GM18517 (cell line): ENCODE results near the gene ANO1.

ENCODE experiments used
- ATAC-seq: cut with Tn5 transposase; IDR thresholded peaks from one replicate; pipeline ENCODE4 v1.9.1; 2021; ENCODE audit warnings: mild to moderate bottlenecking, moderate library complexity; ENCODE audit not compliant: unreplicated experiment

The ANO1 gene

DNA sequence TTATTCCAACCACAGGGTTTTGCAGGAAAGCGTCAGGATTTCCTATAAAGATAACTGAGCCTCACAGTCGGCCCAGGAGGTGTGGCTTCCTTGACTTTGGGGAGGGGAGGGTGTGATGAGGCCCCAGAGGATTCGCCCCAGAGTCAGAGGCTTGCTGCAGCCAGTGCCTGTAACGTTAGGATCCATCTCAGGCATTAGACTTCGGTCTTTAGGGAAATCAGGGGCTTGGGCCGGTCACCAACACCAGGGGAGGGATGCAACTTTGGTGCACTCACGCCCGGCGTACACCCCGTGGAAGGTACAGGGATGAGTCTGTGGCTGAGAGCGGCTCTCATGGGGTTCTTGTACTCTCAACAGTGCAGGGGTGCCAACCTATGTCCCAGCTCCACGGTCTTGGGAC, 5.7 kb upstream of the ANO1 start:
- no peak for ATAC-seq

DNA sequence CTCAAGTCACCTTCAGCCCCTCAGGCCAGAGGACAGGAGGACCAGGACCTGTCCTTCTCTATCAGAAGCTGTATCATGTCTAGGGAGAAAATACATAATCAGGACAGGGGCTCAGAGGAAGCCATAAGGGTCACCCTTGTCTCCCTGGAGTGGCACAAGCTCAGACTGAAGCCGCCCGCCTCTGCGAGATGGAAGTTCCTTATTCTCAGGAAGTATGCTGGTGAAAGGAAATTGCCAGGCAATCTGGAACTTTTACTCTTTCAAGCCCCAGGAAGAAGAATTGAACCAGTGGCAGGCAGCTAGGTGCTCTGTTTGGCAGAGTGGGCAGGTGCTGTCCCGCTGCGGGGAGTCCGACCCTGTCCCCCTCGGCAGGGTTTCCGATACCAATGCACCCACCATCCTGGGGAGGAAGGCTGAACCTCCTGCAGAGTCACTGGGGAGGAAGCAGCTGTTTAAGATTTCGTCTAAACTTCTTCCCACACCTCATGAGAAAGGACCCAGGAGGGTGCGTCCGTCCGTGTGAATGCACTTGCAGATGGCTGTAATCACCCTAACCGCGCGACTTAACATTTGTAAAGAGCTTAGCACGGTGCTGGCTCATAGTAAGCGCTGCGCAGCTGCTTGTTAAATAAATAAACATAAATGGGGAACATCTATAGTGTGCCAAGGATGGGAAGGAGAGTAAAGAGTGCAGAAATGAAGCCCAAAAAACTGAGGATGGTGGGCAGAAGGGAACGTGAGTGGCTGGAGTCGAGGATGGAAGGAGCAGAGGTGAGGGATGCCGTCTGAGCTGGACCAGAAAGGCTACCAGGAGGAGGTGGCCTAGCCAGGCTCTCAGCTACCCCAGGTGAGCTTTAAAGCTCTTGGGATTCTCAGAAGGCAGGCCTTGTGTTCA, 5.0 kb upstream of the ANO1 start:
- no peak for ATAC-seq

DNA sequence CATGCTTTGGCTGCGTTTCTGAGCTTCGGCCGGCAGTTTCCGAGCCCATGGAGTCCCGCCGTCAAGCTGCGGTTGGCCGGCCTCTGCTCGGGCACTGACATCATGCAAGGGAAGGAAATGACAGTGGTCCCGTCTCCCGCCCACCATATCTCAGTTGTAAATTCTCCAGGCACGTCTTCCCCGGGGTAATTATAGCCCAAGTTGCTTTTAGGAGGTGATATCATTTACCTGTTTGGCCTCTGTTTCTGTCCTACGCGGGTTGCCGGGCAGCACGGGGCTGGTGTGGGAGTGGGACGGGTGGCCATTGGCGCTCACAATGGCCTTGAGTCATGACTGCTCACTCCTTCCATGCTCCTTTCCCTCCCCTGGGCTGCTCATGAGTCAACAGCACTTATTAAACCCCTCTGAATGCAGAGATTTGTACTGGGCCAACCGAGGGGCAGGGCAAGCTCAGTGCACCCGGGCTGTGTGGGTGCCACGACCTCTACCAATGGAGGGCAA, 4.2 kb upstream of the ANO1 start:
- ATAC-seq = no peak

DNA sequence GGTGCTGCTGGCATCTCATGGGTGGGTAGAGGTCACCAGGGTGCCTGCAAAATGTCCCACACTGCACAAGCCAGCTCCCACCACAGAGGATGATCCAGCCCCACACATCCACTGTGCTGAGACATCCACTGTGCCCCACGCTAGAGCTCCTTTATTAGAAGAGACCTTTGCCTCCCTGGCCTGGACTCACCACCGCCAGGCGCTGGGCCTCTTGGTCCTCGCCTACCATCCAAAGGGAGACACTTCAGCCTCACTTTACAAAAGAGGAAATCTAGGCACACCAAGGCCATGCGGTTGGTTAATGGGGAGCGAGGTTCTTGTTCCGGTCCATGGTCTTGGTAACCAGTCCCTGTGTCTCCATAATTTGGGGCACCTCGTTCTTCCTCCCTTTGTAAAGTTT, 3.4 kb upstream of the ANO1 start:
- ATAC-seq = no peak

DNA sequence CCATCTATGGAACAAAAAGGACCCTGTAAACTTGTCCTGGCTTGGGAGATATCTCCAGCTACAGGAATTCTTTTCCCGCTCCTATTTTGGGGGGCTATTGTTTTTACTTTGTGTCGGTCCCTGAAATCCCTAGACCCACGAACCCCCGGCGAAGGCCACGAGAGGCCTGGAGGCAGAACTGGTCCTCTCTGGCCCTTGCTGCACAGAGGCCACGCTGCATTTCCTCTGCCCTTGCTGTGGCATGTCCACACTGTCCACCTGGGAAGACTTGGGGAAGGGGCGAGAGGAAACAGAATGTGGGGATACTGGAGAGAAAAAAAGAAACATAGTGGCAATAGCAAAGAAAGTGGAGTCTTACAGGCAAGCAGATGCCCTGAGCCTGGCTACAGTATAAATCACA, 2.3 kb upstream of the ANO1 start:
- no peak for ATAC-seq

DNA sequence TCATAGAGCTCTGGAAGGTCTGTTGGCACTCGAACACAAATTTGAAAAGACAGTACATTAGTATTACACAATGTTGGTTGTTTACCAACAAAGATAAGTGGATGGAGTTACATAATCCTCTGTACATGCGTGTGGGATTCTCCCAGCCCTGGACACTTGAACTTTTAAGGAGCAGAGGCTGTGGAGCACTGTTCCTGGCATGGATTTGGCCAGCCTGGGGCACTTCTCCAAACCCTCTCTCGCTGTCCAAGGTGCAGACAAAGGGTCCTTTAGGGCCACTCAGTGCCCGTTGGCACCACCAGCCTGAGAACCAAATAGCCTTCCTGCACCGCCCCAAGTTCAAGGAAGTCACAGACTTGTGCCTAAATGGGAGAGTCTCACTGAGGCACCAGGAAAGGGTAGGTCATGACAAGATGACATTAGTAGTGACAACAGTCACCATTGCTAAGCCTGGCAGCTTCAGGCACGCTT, 1.6 kb upstream of the ANO1 start:
- no peak for ATAC-seq

DNA sequence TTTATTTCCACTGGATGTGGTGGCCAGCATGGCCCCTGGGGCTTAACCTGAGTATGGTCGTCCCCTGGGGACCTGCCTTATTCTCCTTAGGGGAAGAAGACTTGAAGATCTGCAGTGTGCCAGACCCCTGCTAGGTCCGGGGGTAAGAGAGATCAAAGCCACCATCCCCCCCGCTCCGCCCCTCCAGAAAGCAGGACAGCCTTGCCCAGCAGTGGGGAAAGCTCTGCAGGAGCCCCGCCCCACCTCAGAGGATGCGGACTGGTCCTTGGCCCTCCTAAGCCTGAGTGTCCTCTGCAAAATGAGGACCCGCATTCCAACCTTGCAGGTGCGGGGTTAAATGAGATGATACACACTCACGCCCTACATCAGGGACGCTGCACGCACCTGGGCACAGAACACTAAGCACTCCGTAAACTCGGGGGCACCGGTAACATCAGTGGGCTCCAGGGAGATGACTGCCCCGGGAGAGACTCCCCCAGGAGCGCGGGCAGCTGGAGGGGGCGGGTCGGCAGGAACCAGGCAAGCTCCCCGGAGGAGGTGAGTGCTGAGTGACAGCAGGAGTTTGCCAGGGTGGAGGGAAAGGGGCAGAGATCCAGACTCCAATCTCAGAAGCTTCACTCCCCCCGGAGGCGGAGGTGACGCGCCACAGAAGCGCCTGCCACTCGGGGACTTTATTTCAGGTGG, 564 bp upstream of the ANO1 start:
- ATAC-seq = no peak

DNA sequence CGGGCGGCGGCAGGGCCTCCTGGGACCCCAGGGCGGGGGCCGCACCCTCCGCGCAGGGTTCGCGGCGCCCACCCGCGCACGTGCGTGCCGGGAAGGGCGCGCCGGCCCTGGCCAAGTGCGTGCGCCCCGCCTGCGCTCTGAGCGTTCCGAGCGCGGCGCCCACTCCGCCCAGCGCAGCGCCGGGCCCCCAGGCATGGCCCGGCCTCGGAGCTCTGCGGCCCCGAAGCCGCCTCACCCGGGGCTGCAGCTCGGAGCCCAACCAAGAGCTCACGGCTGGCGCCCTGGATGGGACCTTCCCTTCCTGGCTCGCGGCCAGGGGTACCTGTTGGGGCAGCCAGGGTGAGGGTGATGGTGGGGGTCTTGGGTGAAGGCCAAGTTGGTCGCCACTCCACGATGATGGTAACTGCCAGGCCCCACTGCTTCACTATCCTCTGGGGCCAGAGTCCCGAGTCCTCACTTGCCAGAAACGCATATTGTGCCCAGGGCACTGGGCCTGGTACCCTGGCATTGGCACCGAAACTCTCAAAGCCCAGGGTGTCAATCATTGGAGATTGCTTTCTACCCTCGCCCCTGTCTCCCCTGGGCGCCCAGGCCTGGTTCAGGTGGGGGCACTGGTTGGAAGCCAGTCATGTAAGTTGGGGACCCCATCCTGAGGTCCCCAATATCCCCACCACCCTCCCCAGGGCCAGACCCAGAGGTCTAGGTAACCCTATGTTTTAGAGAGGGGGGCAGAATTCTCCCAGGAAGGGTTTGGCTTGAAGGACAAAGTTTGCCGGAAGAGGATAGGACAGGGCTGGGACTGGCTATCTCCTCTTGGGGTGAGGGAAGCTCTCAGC, 882 bp downstream of the ANO1 start:
- ATAC-seq = no peak

DNA sequence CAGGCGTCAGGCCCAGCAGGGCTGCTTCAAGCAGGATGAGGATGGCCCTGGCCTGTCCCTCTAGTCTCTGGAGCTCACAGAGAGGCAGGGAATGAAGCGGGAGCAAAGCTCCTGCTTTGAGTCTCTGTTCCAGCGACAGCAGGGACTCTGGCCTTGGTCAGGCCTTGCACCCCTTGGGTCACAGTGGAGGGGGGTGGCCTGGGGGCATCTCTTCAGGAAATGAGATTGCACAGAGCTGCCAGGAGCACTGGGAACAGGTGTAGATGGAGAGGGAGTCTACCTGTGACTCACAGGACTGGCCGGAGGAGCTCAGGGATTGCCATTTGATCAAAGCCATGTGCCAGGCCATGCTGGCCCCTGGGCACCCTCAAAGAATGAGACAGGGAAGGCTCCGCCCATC, 1.6 kb downstream of the ANO1 start:
- no peak for ATAC-seq

DNA sequence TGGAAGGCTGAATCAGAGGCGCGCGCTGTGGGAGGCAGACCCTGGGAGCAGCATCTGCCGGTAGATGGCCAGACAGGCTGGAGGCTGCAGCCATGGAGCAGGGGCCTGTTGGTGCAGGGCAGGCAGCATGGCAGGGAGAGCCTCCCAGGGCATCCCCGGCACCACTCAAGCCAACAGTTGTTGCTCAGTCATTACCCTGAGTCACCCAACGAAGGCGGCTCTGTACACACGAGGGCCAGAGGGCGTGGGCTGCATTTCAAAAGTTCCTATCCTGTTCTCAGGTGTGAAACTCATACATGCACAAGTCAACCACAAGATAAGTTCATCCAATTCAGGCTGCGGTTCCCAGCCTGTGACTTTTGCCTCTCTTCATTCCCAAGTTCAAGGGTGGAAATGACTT, 2.6 kb downstream of the ANO1 start:
- no peak for ATAC-seq

DNA sequence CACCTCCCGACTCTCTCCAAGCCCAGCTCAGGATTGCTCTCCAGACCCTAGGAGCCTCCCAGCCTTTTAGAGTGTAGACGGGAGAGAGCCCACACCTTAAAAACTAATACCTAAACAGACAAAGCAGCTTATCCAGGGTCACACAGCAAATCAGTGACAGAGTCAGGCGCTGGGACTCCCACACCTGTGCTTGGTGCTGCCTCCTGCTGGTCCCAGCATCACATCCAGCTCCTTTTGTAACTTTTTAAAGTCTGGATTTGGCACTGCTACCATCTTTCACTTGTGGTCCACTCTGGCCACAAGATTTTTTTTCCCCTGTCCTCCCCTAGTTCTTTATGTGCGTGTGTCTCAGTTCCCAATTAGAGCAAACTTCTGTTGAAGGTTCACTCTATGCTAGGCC, 4.7 kb downstream of the ANO1 start:
- ATAC-seq = no peak

DNA sequence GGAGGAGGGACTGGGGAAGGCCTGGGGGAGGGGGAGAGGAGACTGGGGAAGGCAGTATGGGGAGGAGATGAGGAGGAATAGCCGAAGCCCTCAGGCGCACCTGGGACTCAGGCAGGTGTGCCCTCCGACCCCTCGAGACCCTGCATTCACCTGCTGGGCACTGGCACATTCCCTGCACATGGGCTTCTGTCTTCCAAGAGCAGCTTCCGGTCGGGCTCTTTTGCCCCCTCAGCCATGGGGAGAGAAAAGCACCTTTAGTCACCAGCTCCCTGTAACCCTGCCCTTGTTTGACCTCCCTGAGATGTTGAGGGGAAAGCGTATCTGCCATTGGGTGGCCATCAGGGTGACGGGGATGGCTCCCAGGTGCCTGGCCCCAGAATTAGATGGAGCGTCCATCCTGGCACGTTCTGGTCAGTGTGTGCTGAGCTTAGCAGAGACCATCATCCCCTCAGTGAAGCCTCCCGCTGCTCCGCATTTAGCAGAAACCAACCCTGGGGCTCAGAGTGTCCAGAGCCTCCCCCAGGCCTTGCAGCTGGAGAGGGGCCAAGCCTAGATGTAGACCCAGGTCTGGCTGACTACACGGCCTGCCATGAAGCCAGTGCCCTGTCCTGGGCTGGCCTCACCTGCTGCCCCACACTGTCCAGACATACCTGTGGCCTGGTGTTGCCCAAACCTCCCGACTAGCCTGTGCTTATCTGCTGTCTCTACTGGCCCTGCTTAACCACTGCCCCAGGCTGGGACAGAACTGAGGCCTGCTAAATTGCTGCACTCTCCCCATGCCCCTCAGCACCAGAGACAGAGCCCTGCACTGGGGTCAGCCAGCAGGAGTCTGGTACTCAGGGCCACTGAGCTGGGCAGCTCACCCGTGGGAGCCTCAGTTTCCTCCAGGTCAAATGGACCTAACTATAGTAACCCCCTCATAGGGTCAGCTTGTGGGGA, 6.2 kb downstream of the ANO1 start:
- ATAC-seq = no peak

DNA sequence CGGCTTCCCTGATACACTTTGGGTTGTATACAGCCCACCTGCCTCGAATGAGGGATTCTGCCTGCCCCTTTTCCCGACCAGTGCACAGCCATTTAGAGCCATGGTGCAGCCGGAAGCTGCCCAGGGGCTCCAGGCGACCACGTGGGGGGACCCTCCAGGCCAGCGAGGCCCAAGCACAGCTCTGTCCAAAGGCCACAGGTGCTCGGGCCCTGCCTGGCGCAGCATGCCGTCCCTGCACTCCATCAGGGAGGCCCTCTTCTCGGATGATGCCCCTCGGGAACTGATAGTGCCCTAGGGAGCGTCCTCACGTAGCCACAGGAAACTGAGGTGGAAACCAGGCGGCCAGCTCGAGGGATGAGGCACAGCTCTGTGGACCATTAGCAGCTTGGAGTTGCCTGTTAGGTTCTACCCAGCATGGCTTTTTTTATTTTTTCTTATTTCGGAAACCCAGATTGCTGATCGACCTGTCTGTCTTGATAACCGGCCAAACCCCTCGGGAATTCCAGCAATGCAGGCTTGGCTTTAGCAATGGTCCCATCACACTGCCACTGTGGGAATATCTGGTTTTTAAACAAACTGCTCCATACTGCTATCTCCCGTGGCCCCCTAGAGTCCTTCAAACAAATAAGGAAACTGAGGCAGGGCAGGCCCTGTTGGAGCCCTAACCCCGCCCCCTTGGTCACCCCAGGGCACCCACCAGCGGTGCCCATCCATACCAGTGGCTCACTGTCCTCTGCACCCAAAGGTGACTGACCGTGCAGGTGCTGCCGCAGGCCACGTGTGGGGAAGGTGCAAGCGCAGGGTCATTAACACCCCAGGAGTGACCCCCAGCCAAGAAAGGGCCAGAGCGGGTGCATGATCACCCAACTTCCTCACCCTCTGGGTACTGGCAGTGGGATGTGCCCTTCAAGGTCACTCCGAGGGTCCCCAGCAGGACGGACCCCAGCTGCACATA, 8.0 kb downstream of the ANO1 start:
- ATAC-seq = no peak

DNA sequence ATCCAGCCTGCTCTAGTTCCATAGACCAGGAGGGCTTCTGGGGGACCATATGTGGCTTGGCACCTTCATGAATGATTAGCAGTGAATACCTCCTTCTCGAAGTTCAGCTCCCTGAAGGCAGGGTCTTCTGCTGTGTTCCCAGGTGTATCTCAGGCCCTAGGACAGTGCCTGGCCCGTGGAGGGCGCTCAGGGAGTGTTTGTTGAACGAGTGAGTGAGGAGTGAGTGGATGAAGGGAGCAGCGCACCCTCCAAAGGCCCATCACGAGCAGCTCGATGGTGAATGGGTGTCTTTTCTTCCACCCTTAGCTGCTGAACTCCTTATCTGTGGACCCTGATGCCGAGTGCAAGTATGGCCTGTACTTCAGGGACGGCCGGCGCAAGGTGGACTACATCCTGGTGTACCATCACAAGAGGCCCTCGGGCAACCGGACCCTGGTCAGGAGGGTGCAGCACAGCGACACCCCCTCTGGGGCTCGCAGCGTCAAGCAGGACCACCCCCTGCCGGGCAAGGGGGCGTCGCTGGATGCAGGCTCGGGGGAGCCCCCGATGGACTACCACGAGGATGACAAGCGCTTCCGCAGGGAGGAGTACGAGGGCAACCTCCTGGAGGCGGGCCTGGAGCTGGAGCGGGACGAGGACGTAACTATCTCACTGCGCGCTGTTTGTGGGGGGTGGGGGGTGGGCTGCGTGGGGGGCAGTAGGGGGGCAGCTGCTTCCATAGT, 9.5 kb downstream of the ANO1 start:
- ATAC-seq = no peak

DNA sequence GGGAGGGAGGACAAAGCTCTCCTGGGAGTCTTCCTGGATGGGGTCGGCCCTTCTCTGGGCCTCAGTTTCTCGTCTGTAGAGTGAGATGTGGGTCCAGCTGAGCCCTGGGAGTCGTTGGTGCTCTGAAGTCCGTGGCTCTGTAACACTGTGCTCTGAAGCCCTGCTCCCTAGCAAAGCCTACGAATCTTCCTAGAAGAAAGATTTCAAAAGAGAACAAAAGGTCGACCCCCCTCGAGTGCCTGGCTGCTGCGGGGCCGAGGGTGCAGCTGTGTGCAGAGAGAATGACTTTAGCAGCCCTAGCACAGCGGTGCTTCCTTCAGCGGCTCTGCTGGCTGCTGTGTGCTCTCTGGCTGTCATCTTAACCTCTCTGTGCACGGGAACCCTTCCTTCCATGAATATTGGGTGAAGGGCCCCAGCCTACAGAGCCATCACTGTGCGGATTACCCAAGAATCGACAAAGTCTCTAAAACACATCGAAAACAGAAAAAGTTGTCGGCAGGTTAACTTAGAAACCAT, 10.7 kb downstream of the ANO1 start:
- no peak for ATAC-seq

DNA sequence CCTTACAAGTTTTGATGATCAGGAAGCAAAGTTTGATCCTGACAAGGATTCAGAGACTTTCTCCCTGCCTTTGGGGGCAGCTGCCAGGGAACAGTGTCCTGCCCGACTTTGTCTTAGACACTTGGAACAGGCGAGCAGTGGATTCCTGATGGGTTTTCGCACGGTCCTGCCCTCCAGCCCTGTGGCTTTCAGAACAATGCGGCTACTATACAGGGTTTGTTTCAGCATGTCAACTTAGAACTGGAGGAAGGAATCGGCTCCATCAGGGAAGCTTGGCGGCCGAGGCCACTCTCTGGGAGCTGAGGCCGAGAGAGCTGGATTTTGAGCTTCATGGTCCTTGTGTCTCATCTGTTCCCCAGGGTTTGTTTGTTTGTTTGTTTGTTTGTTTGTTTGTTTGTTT, 11.5 kb downstream of the ANO1 start:
- no peak for ATAC-seq

DNA sequence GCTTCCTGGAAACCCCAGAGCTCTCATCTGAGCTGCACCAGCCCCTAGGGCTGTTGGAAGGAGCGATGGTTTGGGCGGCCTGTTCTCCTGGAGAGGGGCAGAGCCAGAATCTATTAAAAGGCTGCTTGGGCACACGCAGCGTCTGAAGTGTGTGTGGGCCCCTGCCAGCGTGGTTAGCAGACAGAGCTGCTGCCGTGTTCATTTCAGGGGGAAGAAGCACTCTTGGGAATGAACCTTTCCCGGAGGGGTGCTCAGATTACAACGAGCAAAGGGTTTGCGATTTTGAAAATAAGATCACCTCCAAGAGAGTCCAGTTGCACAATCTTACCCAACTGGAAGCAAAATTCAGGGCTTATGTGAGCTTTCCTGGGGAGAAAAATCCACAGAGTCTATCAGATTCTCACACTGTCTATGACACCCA, 12.9 kb downstream of the ANO1 start:
- ATAC-seq = no peak

DNA sequence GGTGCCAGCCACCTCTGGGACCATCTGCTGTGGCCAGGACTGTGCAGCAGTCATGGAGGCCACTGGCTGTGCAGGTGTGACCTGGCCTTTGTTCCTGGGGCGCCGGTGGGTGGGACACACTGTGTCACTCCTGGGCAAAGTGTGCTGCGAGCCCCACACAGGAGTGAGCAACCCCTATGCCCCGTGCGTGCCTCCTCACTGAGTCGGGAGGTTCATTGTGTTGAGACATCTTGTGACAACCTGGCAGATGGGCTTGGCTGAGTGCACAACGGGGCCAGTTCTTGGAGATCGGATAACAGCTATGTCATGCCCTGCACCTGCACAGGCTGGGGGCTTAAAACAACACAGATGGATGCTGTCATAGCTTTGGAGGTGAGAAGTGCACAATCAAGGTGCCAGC, 13.5 kb downstream of the ANO1 start:
- no peak for ATAC-seq
